ENCODE data around the gene ITPR2.

Gene ITPR2

DNA sequence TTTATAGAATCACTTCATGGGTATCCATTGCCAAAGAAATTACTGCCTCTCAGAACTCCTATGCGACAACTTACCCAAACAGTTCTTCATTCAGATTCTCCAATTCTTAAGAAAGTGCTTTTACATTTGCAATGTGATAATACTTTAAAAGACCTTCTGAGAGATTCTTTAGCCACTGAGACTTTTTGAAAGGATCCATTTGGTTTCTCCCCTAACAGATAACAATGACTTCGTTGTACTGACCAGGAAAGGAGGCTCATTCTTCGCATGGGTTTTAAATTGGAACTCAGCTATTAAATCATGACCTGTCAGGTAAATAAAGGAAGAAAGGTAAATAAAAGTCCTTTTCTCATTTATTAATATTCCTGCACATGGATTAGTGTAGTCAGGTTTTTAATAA lies 14.8 kb downstream of the ITPR2 start:
- intact Hi-C loops (cut with DNase I; ENCODE audit: low total_unique reads), result no loop called here
- Histone ChIP-seq H3K36me3 (no peaks in the 10 kb centered on the region), H3K9me3 (no peaks in the 10 kb centered on the region), H3K4me3 (no peak overlapping the region), H3K4me1 (no peaks in the 10 kb centered on the region), H3K27ac (no peak overlapping the region), H3K27me3 (no peaks in the 10 kb centered on the region)
- TF ChIP-seq, protein P1, sequence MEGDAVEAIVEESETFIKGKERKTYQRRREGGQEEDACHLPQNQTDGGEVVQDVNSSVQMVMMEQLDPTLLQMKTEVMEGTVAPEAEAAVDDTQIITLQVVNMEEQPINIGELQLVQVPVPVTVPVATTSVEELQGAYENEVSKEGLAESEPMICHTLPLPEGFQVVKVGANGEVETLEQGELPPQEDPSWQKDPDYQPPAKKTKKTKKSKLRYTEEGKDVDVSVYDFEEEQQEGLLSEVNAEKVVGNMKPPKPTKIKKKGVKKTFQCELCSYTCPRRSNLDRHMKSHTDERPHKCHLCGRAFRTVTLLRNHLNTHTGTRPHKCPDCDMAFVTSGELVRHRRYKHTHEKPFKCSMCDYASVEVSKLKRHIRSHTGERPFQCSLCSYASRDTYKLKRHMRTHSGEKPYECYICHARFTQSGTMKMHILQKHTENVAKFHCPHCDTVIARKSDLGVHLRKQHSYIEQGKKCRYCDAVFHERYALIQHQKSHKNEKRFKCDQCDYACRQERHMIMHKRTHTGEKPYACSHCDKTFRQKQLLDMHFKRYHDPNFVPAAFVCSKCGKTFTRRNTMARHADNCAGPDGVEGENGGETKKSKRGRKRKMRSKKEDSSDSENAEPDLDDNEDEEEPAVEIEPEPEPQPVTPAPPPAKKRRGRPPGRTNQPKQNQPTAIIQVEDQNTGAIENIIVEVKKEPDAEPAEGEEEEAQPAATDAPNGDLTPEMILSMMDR (IDR thresholded peaks at IDR 0.05), result no peak
- no peak for DNase-seq

DNA sequence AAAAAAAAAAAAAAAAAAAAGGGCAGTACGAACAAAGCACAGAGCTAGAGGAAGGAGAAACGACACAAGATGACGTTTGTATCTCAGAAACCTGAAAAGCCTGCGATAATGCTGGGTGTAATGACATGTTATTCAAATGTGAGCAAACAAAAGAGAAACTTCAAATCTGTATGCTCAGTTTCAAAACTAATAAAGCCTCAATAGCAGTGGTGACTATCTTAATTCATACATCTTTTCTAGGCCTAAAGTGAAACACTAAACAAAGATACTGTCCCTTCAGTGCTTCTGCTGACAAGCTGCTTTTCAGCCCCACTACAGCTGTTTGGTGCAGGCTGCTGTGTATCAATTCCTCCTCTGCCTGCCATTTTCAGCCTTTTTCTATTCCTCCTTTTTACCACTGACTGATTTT lies 15.8 kb downstream of the ITPR2 start:
- H3K27ac ChIP-seq, result no peak overlapping the region
- no peaks in the 10 kb centered on the region for H3K9me3 ChIP-seq
- H3K27me3 ChIP-seq, result no peaks in the 10 kb centered on the region
- TF ChIP-seq, protein P1 (IDR thresholded peaks at IDR 0.05), result no peak
- H3K4me1 ChIP-seq, result no peaks in the 10 kb centered on the region
- no peaks in the 10 kb centered on the region for H3K36me3 ChIP-seq
- DNase-seq, result no peak
- no peak overlapping the region for H3K4me3 ChIP-seq
- intact Hi-C loops (cut with DNase I; ENCODE audit: low total_unique reads), result no loop called here

DNA sequence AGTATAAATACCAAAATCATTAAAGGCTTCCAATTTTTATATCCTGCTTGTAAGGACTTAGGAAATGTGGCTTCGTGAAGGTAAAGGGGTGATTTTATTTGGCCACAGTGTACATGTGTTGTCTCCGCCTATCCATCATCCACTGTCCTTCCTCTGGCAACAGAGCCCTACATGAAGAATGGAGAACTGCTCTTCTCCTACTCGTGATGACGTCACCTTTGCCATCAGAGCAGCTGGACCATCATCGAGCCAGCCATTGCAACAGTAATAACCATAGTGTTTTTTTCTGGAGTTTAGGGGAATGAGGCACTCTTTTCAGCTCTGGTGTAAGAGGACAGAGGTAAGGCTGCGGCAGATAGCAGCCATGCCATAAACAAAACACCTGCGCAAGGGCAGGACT lies 19.2 kb downstream of the ITPR2 start:
- Histone ChIP-seq H3K4me3 (no peak overlapping the region), H3K36me3 (no peaks in the 10 kb centered on the region), H3K4me1 (peaks cover 0 to 22% (median 14%) of the 10 kb centered on the region in 4 donors), H3K27ac (no peak overlapping the region), H3K27me3 (no peaks in the 10 kb centered on the region), H3K9me3 (no peaks in the 10 kb centered on the region)
- DNase-seq, result no peak
- intact Hi-C loops (cut with DNase I; ENCODE audit: low total_unique reads), result no loop called here
- TF ChIP-seq, protein P1 (IDR thresholded peaks at IDR 0.05), result no peak

DNA sequence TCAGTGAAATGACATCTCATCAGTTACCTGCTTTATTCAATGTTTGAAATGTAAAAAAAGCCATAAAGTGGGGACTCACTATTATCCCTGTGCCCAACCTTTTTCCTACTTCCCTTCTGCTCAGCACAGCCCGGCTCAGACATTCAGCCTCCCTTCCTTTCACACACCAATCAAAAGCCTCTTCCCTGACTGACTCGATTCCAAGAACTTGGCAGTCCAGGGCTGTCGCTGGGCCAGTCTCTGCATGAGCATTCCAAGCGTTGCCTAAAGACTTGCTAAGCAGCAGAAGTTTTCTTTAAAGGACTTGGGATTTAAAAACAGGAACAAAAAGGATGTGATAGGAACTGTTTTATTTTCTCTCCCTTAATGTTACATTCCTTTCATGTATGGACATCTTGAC lies 22.7 kb downstream of the ITPR2 start:
- peak; percentile 71 to 86 for DNase-seq
- peaks cover 0 to 23% (median 14%) of the 10 kb centered on the region in 4 donors for H3K4me1 ChIP-seq
- no peaks in the 10 kb centered on the region for H3K9me3 ChIP-seq
- H3K27me3 ChIP-seq, result no peaks in the 10 kb centered on the region
- no peaks in the 10 kb centered on the region for H3K36me3 ChIP-seq
- TF ChIP-seq, protein P1 (IDR thresholded peaks at IDR 0.05), result no peak
- peak overlapping the region; percentile 68 to 70 for H3K27ac ChIP-seq
- intact Hi-C loops (cut with DNase I; ENCODE audit: low total_unique reads), result no loop called here
- H3K4me3 ChIP-seq, result peak overlapping the region; percentile 14 to 22

DNA sequence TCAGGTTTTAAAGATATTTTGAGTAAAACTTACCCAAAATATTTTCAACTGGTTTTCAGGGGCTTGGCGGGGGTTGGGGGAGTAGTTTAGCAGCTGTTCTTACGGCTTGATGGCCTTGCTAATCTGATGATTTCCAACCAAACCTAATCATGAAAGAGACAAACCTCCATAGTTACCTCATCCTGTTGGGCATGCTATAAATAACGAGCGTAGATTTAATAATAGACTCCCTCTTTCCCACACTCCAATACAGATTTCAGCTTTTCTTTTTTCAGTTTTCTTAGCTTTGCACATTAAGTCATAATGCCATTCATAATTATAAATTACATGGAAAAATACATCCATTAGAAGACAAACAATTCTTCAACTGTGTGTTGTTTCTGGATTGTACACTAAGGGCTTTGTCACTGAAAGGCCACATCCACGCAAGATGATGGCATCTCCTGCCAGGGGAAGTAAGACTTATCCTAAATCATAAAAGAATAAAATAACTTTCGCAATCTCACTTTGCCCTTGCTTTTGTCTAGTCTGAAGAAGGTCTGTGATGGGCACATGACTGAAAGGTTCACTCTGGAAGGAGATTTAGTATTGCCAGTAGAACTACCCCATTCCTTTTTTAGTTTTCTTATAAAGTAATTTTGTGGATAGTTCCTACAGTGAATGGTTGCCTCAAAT lies 23.2 kb downstream of the ITPR2 start:
- intact Hi-C loops (cut with DNase I; ENCODE audit: low total_unique reads), result no loop called here
- DNase-seq, result no peak
- Histone ChIP-seq H3K27ac (peak overlapping the region; percentile 68 to 70), H3K27me3 (no peaks in the 10 kb centered on the region), H3K4me1 (peaks cover 0 to 23% (median 14%) of the 10 kb centered on the region in 4 donors), H3K9me3 (no peaks in the 10 kb centered on the region), H3K4me3 (peak overlapping the region in 1 of 2 donors; percentile 14), H3K36me3 (no peaks in the 10 kb centered on the region)
- TF ChIP-seq, protein P1 (IDR thresholded peaks at IDR 0.05), result no peak

Measured in tibial artery (tissue), 4 donors.